ENCODE measurements around the gene RAB22A.
"Not testable (repeated sequence)": the region's sequence is repeated elsewhere in the genome, so short reads cannot be mapped to it uniquely, and the experiment has no call there.

Gene RAB22A

DNA sequence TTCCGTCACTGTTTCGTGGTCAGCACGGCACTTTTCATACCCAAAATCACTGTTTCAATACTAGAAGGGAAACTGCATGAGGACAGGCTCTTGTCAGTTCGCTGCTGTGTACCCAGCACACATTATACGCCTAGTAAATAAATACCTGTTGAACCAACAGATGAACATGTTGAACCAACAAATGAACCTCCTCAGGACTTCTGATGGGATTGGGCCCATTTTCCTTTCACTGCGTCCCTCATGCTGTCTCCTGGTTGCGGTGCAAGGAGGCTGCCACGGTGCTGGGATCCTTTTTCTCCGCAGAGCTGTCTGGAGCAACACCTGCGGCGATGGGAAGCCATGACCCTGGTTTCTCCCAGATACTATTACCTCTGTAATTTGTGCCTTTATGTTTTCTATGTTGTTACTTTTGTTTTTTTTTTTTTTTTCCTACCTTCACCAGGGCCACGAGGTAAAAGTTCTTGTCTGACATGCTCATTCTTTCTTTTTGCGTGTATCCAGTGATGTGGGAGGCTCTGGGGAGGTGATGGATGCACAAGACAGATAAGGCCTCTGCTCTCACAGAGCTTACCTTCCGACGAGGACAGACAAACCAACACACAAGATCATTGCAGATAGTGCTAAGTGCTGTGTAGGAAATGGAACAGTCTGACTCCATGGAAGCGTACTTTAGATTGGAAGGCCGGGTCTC is 80.6 kb downstream of the RAB22A start:
- no peak for DNase-seq

- no peak for DNase-seq
Observed at GRCh38 chr20:58390659-58391035, 81.1 kb downstream of the RAB22A start.

DNA sequence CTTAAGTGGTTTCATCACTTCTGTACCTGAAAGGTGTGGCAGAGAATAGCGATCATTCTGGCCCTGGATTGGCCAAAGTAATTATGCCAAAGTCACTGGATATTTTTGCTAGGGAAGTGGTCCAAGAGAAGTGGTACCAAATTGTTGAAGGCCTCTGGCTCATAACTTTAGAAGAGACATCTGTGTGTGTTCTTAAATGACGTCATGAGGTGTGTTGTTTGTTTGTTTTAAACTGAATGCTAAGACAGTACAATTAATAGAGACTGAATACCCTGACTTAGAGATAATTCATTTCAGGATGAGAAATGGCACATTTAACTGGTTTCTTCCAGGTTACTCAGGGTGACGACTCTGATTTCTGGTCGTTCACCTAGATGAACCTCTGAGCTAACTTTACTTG is 82.8 kb downstream of the RAB22A start:
- DNase-seq: no peak

DNA sequence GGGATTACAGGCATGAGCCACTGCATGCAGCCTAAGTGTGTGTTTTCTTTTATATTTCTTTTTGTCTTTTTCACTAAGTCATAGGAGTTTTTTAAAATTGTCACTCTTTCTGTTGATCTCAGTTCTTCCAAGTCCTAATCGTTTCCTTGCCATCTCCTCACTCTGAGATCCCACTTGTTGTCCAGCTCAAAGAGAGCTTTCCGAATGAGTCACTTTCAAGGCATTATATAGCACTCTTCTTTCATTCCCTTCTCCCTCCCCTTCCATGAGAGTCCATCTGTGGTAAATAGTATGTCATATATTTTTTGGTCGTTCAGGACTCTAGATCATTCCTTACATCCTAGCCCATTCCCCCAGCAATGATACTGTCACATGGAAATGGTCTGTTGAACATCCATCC is 83.8 kb downstream of the RAB22A start:
- no peak for DNase-seq

GRCh38 chr20:58394801-58395200 is 85.3 kb downstream of the RAB22A start:
- DNase-seq: no peak

DNA sequence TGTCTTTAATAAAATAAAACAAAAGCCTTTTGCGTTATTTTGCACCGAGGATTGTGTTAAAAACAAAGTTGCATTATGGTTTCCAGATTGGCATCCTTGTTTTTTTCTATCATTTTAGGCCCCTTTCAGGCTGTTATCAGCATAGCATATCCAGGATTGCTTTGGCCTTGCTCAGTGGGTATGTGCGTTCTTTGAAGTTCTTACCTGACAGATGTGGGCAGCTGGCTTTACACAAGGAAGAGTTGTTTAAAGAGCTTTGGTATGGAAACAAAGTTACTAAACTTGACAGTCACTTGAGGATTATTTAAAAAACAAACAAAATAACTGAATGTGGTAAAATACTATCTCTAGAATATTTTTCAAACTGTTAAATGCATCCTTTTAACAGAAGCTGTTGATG is 86.1 kb downstream of the RAB22A start:
- no peak for DNase-seq

- DNase-seq: no peak
Observed at GRCh38 chr20:58397429-58397828, 87.9 kb downstream of the RAB22A start.

DNA sequence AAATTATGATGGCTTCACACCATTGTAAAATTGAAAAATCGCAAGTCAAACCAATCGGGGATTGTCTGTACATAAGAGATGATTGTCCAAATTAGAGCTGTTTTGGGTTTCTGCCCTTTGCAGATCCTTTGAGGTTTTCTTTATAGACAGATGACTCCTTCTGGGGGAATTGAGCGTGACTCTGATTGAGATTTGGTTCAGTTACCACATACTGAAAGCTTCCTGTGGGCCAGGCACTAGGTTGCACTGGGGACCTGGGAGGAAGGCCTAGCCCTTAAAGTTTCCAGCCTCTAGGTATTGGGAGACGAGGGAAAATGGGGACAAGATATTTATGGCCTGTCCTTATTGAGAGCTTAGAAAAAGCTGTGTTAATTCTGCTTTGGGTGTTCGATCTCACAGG is 88.7 kb downstream of the RAB22A start:
- no peak for DNase-seq

DNA sequence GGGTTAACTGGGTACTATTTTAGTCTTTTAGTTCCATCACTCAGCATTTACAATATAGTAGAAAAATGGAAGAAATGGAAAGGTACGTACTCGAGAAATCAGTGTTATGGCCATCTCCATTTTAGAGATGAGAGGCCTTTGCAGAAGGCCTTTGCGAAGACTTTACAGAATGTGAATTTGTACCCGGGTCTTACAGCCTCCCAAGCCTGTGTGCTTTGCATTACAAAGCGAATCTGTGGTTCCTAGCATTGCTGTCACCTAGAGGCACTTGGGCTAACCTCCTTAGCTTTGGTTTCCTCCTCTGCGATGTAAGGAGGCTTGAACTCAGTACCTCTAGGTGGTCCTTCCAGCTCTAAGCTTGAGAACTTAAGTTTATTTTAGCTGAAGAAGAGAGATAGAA is 90.4 kb downstream of the RAB22A start:
- DNase-seq: no peak

GRCh38 chr20:58401162-58401561 is 91.6 kb downstream of the RAB22A start:
- no peak for DNase-seq

- DNase-seq: no peak
Observed at GRCh38 chr20:58402305-58402704, 92.8 kb downstream of the RAB22A start.

GRCh38 chr20:58402827-58403226 is 93.3 kb downstream of the RAB22A start:
- no peak for DNase-seq

DNA sequence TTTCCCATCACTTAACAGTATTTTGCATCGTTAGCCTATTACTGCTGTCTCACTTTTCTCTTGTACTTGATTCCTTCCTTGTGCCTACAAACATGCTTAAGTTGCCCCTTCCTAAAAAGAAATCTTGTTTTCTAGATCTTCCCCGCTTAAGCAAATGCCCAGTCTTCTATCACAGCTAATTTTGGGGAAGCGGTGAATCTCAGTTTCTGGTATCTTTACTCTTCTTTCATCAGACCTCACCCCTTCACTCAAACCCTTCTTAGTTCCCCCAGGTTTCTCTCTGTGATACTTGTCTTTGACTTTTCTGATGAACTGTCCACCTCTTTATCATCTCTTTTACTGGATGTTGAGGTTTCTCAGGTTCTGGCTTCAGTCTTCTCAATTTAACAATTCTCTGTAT is 93.8 kb downstream of the RAB22A start:
- no peak for DNase-seq

DNA sequence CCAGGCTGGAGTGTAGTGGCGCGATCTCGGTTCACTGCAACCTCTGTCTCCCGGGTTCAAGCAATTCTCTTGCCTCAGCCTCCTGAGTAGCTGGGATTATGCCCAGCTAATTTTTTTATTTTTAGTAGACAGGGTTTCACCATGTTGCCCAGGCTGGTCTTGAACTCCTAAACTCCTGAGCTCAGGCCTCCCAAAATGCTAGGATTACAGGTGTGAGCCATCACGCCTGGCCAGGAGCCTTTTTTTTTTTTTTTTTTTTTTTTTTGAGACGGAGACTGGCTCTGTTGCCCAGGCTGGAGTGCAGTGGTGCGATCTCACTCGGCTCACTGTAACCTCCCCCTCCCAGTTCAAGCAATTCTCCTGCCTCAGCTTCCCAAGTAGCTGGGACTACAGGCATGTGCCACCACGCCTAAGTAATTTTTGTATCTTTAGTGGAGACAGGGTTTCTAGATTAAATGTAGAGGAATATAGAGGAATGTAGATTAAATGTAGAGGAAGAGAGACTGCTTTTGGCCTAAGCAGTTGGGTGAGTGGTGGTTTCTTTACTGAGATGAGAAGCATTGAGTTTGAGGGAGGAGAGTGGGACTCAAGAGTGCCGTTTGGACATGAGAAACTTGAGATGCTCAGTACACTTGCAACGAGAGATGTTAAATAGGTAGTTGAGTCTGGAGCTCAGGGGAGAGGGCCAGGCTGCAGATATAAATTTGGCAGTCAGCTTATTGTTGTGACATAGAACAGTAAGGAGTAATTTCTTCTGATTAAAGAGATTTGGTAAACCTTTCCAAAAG is 96.2 kb downstream of the RAB22A start:
- no peak for DNase-seq

GRCh38 chr20:58406422-58407001 is 97.0 kb downstream of the RAB22A start:
- DNase-seq: no peak

- DNase-seq: no peak
Observed at GRCh38 chr20:58407201-58407873, 97.8 kb downstream of the RAB22A start.

- DNase-seq: no peak
Observed at GRCh38 chr20:58407966-58408557, 98.5 kb downstream of the RAB22A start.

GRCh38 chr20:58408603-58409246 is 99.2 kb downstream of the RAB22A start:
- no peak for DNase-seq

DNA sequence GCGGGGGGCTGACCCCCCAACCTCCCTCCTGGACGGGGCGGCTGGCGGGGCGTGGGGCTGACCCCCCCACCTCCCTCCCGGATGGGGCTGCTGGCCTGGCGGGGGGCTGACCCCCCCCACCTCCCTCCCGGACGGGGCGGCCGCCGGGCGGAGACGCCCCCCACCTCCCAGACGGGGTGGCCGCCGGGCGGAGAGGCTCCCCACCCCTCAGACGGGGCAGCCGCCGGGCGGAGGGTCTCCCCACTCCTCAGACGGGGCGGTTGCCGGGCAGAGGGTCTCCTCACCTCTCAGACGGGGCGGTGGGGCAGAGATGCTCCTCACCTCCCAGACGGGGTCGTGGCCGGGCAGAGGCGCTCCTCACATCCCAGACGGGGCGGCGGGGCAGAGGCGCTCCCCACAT is 104.7 kb downstream of the RAB22A start:
- DNase-seq: not testable (repeated sequence)

- not testable (repeated sequence) for DNase-seq
Observed at GRCh38 chr20:58414786-58415185, 105.3 kb downstream of the RAB22A start.

DNA sequence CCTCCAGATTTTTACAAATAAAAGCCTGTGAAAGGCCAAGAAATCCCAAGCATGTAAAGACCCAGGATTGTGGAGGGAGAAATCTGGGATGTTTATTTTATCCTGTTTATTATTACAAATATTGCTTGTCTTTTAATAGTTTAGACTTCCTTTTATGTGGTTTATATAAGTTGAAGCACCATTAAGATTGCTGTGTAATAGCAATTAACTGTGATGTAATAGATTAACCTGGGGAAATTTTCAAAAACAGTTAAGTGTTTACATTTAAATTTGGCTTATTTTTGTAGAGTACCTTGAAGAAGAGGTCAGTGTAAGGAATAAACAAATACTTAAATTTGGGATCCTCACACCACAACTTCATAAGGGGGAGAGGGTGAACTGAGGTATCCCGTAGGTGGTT is 106.5 kb downstream of the RAB22A start:
- DNase-seq: no peak

- DNase-seq: no peak
Observed at GRCh38 chr20:58416835-58417234, 107.3 kb downstream of the RAB22A start.

All from activated CD4-positive, CD25-positive, alpha-beta regulatory T cell treated with anti-CD3 and anti-CD28 coated beads, Interleukin-2, amount 50 U/mL, for 72 hours (primary cell).